MM.1S (cell line): ENCODE results near the gene SLC9B1.
"Not testable (repeated sequence)": the region's sequence is repeated elsewhere in the genome, so short reads cannot be mapped to it uniquely, and the experiment has no call there.

Experiments used
- DNase-seq: peaks from one replicate; pipeline ENCODE4 v3.0.0-alpha.2; 2015
- H2AFZ ChIP-seq: fragments of 300-600 bp; sonication (generic); 2 replicates; pipeline ENCODE4 v1.6.0; 2016; ENCODE audit warnings: antibody characterized with exemption, low read length
- H3F3A ChIP-seq: fragments of 300-600 bp; sonication (generic); 2 replicates; pipeline ENCODE4 v1.6.1; 2016; ENCODE audit warnings: mild to moderate bottlenecking, antibody characterized with exemption, low read length, moderate library complexity, mixed read lengths; ENCODE audit not compliant: insufficient read depth
- H3K27ac ChIP-seq: fragments of 300-600 bp; sonication (generic); 2 replicates; pipeline ENCODE4 v1.5.1; 2016; ENCODE audit warnings: mild to moderate bottlenecking, low read length
- H3K27me3 ChIP-seq: fragments of 300-600 bp; sonication (generic); replicated peaks from 2 replicates; pipeline ENCODE4 v1.6.0; 2016; ENCODE audit warnings: low read length; ENCODE audit not compliant: insufficient read depth
- H3K36me3 ChIP-seq: fragments of 300-600 bp; sonication (generic); replicated peaks from 2 replicates; pipeline ENCODE4 v1.6.1; 2016; ENCODE audit warnings: mild to moderate bottlenecking, low read length, mixed read lengths; ENCODE audit not compliant: insufficient read depth
- H3K4me1 ChIP-seq: fragments of 300-600 bp; sonication (generic); 2 replicates; pipeline ENCODE4 v1.6.1; 2016; ENCODE audit warnings: low read length, mixed read lengths
- H3K4me2 ChIP-seq: fragments of 300-600 bp; sonication (generic); 2 replicates; pipeline ENCODE4 v1.6.0; 2016; ENCODE audit warnings: low read depth, low read length
- H3K4me3 ChIP-seq: fragments of 300-600 bp; sonication (generic); 2 replicates; pipeline ENCODE4 v1.5.1; 2016; ENCODE audit warnings: low read length, mixed read lengths
- H3K79me2 ChIP-seq: fragments of 300-600 bp; sonication (generic); 2 replicates; pipeline ENCODE4 v1.6.1; 2016; ENCODE audit warnings: mixed run types, low read length, mixed read lengths
- H3K9ac ChIP-seq: fragments of 300-600 bp; sonication (generic); 2 replicates; pipeline ENCODE4 v1.6.1; 2016; ENCODE audit warnings: low read length, mixed read lengths
- H3K9me2 ChIP-seq: fragments of 300-600 bp; sonication (generic); replicated peaks from 2 replicates; pipeline ENCODE4 v1.6.1; 2016; ENCODE audit warnings: mild to moderate bottlenecking, low read length, mixed read lengths; ENCODE audit not compliant: insufficient read depth
- H3K9me3 ChIP-seq: fragments of 300-600 bp; sonication (generic); replicated peaks from 2 replicates; pipeline ENCODE4 v1.6.1; 2016; ENCODE audit warnings: mild to moderate bottlenecking, low read length, mixed read lengths; ENCODE audit not compliant: insufficient read depth
- H4K20me1 ChIP-seq: fragments of 300-600 bp; sonication (generic); 2 replicates; pipeline ENCODE4 v1.6.1; 2016; ENCODE audit warnings: mild to moderate bottlenecking, low read length, moderate library complexity, mixed read lengths; ENCODE audit not compliant: insufficient read depth
- EZH2 ChIP-seq: fragments of 300-600 bp; sonication (generic); optimal IDR thresholded peaks from 2 replicates; pipeline ENCODE3; 2017; ENCODE audit warnings: low read depth, mild to moderate bottlenecking, antibody characterized with exemption, low read length, mixed read lengths
- EZH2phosphoT487 ChIP-seq: fragments of 300-600 bp; sonication (generic); IDR thresholded peaks from 2 replicates; pipeline ENCODE4 v1.6.1; 2018; ENCODE audit warnings: antibody characterized with exemption, low read length
- TF ChIP-seq, protein P1 (sequence below): fragments of 300-600 bp; sonication (generic); IDR thresholded peaks from 2 replicates; pipeline ENCODE4 v1.5.1; 2016; ENCODE audit warnings: antibody characterized with exemption, low read length, mixed read lengths

The SLC9B1 gene

DNA sequence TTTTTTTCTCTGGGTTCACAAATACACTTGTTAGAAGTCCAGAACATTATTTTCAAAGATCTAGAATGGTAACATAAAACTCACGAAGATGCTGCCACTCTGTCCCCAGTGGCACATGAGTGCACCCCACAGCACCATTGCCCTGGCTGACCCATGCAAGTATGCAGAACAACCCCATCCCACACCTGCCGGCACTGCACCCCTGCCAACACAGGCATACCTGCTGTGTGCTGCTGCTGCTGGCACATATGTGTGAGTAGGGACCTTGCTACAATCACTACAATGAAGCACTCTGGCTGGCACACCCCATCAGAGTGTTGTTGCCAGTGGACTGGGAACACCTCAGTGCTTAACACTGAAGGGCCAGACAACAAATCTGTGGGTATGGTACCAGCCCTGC lies 83.8 kb downstream of the SLC9B1 start:
- no peak overlapping the region for H3K9ac ChIP-seq
- H3K4me2 ChIP-seq = no peak overlapping the region
- H3K4me3 ChIP-seq = no peak overlapping the region
- DNase-seq = no peak
- no peaks in the 10 kb centered on the region for H3K27me3 ChIP-seq
- H3K4me1 ChIP-seq = no peaks in the 10 kb centered on the region
- no peaks in the 10 kb centered on the region for H3K79me2 ChIP-seq
- H4K20me1 ChIP-seq = no peaks in the 10 kb centered on the region
- H2AFZ ChIP-seq = no peak overlapping the region
- H3F3A ChIP-seq = no peaks in the 10 kb centered on the region
- TF ChIP-seq EZH2 = no peak
- TF ChIP-seq EZH2phosphoT487 = no peak
- TF ChIP-seq, protein P1, sequence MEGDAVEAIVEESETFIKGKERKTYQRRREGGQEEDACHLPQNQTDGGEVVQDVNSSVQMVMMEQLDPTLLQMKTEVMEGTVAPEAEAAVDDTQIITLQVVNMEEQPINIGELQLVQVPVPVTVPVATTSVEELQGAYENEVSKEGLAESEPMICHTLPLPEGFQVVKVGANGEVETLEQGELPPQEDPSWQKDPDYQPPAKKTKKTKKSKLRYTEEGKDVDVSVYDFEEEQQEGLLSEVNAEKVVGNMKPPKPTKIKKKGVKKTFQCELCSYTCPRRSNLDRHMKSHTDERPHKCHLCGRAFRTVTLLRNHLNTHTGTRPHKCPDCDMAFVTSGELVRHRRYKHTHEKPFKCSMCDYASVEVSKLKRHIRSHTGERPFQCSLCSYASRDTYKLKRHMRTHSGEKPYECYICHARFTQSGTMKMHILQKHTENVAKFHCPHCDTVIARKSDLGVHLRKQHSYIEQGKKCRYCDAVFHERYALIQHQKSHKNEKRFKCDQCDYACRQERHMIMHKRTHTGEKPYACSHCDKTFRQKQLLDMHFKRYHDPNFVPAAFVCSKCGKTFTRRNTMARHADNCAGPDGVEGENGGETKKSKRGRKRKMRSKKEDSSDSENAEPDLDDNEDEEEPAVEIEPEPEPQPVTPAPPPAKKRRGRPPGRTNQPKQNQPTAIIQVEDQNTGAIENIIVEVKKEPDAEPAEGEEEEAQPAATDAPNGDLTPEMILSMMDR = no peak
- no peaks in the 10 kb centered on the region for H3K9me3 ChIP-seq
- H3K9me2 ChIP-seq = no peaks in the 10 kb centered on the region
- no peak overlapping the region for H3K27ac ChIP-seq
- no peaks in the 10 kb centered on the region for H3K36me3 ChIP-seq

DNA sequence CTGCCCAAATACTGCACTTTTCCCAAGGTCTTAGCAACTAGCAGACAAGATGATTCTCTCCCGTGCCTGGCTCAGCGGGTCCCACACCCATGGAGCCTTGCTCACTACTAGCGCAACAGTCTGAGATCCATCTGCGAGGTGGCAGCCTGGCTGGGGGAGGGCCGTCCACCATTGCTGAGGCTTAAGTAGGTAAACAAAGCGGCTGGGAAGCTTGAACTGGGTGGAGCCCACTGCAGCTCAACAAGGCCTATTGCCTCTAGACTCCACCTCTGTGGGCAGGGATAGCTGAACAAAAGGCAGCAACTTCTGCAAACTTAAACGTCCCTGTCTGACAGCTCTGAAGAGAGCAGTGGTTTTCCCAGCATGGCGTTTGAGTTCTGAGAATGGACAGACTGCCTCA lies 99.8 kb downstream of the SLC9B1 start:
- H3K9me2 ChIP-seq, H3K27ac ChIP-seq, H3K79me2 ChIP-seq, H3K27me3 ChIP-seq, DNase-seq, H3K36me3 ChIP-seq, H3K4me2 ChIP-seq, H3K4me1 ChIP-seq, H4K20me1 ChIP-seq, H3F3A ChIP-seq, H2AFZ ChIP-seq, H3K9me3 ChIP-seq, H3K9ac ChIP-seq, H3K4me3 ChIP-seq: not testable (repeated sequence)

DNA sequence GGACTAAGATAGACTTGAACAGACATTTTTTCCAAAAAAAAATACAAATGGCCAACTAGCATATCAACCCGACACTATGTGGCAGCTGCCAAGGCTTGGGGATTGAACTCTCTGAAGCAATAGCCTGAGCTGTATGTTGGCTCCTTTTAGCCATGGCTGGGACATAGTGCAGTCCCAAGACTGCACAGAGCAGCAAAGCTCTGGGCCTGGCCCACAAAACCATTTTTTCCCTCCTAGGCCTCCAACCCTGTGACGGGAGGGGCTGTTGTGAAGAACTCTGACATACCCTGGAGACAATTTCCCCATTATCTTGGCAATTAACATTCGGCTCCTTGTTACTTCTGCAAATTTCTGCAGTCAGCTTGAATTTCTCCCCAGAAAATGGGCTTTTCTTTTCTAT lies 100.6 kb downstream of the SLC9B1 start:
- Histone ChIP-seq H3K9me2 (no peaks in the 10 kb centered on the region), H3K36me3 (no peaks in the 10 kb centered on the region), H2AFZ (no peak overlapping the region), H3K9me3 (no peaks in the 10 kb centered on the region), H3K4me2 (no peak overlapping the region), H3K4me1 (no peaks in the 10 kb centered on the region), H3K4me3 (no peak overlapping the region), H3K27me3 (no peaks in the 10 kb centered on the region), H3K9ac (no peak overlapping the region), H4K20me1 (no peaks in the 10 kb centered on the region), H3K27ac (no peak overlapping the region), H3F3A (no peaks in the 10 kb centered on the region), H3K79me2 (no peaks in the 10 kb centered on the region)
- no peak for DNase-seq
- no peak for TF ChIP-seq EZH2phosphoT487
- TF ChIP-seq, protein P1 = no peak
- no peak for TF ChIP-seq EZH2

DNA sequence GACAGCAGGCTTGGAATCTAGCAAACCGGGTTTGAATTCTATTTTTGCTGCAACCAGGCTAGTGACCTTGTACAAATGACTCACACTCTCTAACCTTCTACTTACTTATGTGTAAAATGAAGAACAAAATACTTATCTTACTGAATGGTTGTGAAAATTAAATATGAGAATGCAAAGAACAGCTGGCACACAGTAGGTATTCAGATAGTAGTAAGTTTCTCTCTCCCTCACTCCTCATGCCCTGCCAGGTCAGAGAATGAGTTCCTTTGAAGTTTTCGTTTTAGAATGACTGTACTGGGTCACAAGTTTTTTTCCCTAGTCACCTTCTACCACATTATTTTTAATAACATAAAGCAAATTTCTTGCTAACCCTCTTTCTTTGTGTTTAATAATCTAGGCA lies 117.7 kb downstream of the SLC9B1 start:
- Histone ChIP-seq H3K9me3 (no peaks in the 10 kb centered on the region), H3K4me1 (no peaks in the 10 kb centered on the region), H3K27ac (no peak overlapping the region), H3K79me2 (no peaks in the 10 kb centered on the region), H3F3A (no peaks in the 10 kb centered on the region), H3K4me2 (no peak overlapping the region), H3K36me3 (no peaks in the 10 kb centered on the region), H3K4me3 (no peak overlapping the region), H3K9me2 (no peaks in the 10 kb centered on the region), H2AFZ (no peak overlapping the region), H3K27me3 (no peaks in the 10 kb centered on the region), H4K20me1 (no peaks in the 10 kb centered on the region), H3K9ac (no peak overlapping the region)
- no peak for DNase-seq
- TF ChIP-seq EZH2phosphoT487 (no peak), EZH2 (no peak)
- TF ChIP-seq, protein P1 = no peak

DNA sequence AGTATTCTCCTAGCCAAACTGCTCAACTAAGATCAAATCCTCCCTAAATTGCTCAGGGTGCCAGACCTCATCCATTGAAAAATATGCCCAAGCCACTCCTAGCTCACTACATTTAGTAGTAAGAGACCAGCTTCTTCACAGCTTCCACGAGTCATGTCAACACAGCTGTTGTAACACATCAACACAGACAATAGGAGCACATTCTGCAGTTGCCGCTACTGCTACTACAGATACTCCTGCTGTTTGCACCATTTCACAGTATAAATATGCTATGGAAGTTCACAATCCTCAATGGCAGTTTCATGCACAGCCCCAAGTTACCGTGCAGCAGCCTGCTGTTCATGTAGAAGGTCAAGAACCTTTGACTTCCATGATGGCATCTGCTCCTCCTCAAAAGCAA lies 121.9 kb downstream of the SLC9B1 start:
- not testable (repeated sequence) for H2AFZ ChIP-seq

DNA sequence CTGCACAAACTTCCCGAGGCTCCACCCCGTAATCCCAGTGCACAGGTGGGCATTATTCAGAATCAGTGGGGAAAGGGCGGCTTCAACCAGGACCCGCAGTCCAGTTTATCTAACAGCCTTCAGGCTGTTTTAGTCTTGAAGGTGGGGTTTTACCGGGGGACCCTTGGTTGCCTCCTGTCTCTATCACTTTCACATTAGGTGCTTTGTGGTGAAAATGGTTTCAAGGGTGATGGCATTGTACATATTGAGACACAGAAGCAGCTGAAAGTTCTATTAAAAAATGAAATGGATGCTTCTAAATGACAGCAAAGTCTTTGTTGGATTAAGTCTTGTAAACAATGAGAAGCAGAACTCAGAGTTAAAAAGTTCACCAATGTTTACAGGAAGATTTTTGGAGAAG lies 123.0 kb downstream of the SLC9B1 start:
- not testable (repeated sequence) for H3K9me3 ChIP-seq, H3K36me3 ChIP-seq, H3F3A ChIP-seq, H3K4me2 ChIP-seq, H3K27me3 ChIP-seq, H2AFZ ChIP-seq, H3K9me2 ChIP-seq, H3K4me1 ChIP-seq, H3K79me2 ChIP-seq, H3K9ac ChIP-seq, H4K20me1 ChIP-seq, H3K4me3 ChIP-seq, H3K27ac ChIP-seq
- DNase-seq = peak; percentile 19

More for the DNA sequence above, 121.9 kb downstream of the SLC9B1 start:
- H3K27me3 ChIP-seq, H3F3A ChIP-seq, DNase-seq, H3K9me3 ChIP-seq, H3K79me2 ChIP-seq, H3K4me1 ChIP-seq, H4K20me1 ChIP-seq, H3K27ac ChIP-seq, H3K9me2 ChIP-seq, H3K4me2 ChIP-seq, H3K9ac ChIP-seq, H3K4me3 ChIP-seq, H3K36me3 ChIP-seq: not testable (repeated sequence)
